H7 (cell line): Measurements from ENCODE around the gene TMEM132D. TPM values are rescaled to one million over a fixed set of nuclear protein-coding genes. Genes with fewer than 3 reads are reported as not detected.

Experiments
- DNase-seq: peaks from one replicate; pipeline ENCODE4 v3.0.0; 2012
- H3K27me3 ChIP-seq: 2 replicates; pipeline ENCODE4 v1.6.0; 2011; ENCODE audit warnings: mild to moderate bottlenecking, low read length; ENCODE audit not compliant: control insufficient read depth, insufficient read depth
- H3K36me3 ChIP-seq: replicated peaks from 2 replicates; pipeline ENCODE4 v1.5.1; 2011; ENCODE audit warnings: low read length; ENCODE audit not compliant: control insufficient read depth, insufficient read depth
- H3K4me3 ChIP-seq: 2 replicates; pipeline ENCODE4 v1.5.1; 2011; ENCODE audit warnings: low read depth, mild to moderate bottlenecking, control low read depth, low read length, moderate library complexity; ENCODE audit not compliant: insufficient read depth
- total RNA-seq: library from RNA; depleted of rRNA; stranded (reverse); fragments of >200 nt; shearing (Covaris generic); gene quantifications from 2 replicates; pipeline ENCODE4 v1.2.3, GENCODE V29; 2014

Gene TMEM132D
- total RNA-seq, 1 experiment from 2014 or later: 13.0 TPM

- DNase-seq: peak; percentile 39
- H3K4me3 ChIP-seq: no peak overlapping the region
- no peaks in the 10 kb centered on the region for H3K27me3 ChIP-seq
- no peaks in the 10 kb centered on the region for H3K36me3 ChIP-seq
Observed at GRCh38 chr12:129532707-129533499, 370.9 kb downstream of the TMEM132D start.

GRCh38 chr12:129532082-129532481 lies 371.7 kb downstream of the TMEM132D start:
- no peak overlapping the region for H3K4me3 ChIP-seq
- H3K36me3 ChIP-seq: no peaks in the 10 kb centered on the region
- no peaks in the 10 kb centered on the region for H3K27me3 ChIP-seq
- no peak for DNase-seq

- Histone ChIP-seq H3K27me3 (no peaks in the 10 kb centered on the region), H3K4me3 (no peak overlapping the region), H3K36me3 (no peaks in the 10 kb centered on the region)
- peak; percentile 50 for DNase-seq
Observed at GRCh38 chr12:129530984-129531383, 372.8 kb downstream of the TMEM132D start.

- H3K4me3 ChIP-seq: no peak overlapping the region
- no peaks in the 10 kb centered on the region for H3K27me3 ChIP-seq
- DNase-seq: no peak
Observed at GRCh38 chr12:129530517-129530916, 373.3 kb downstream of the TMEM132D start.

GRCh38 chr12:129527506-129527905 lies 376.3 kb downstream of the TMEM132D start:
- H3K4me3 ChIP-seq: no peak overlapping the region
- no peaks in the 10 kb centered on the region for H3K36me3 ChIP-seq
- H3K27me3 ChIP-seq: no peaks in the 10 kb centered on the region
- DNase-seq: no peak

More at GRCh38 chr12:129530517-129530916, 373.3 kb downstream of the TMEM132D start:
- no peaks in the 10 kb centered on the region for H3K36me3 ChIP-seq

- H3K27me3 ChIP-seq: no peaks in the 10 kb centered on the region
- no peak for DNase-seq
- H3K36me3 ChIP-seq: no peaks in the 10 kb centered on the region
- H3K4me3 ChIP-seq: no peak overlapping the region
Observed at GRCh38 chr12:129523621-129524020, 380.2 kb downstream of the TMEM132D start.

- Histone ChIP-seq H3K36me3 (no peaks in the 10 kb centered on the region), H3K27me3 (no peaks in the 10 kb centered on the region), H3K4me3 (no peak overlapping the region)
- no peak for DNase-seq
Observed at GRCh38 chr12:129520739-129521138, 383.1 kb downstream of the TMEM132D start.

- no peaks in the 10 kb centered on the region for H3K36me3 ChIP-seq
- no peak overlapping the region for H3K4me3 ChIP-seq
- H3K27me3 ChIP-seq: no peaks in the 10 kb centered on the region
- no peak for DNase-seq
Observed at GRCh38 chr12:129503802-129504201, 400.0 kb downstream of the TMEM132D start.

- no peak overlapping the region for H3K4me3 ChIP-seq
- H3K36me3 ChIP-seq: no peaks in the 10 kb centered on the region
- H3K27me3 ChIP-seq: no peaks in the 10 kb centered on the region
- DNase-seq: no peak
Observed at GRCh38 chr12:129496226-129496625, 407.6 kb downstream of the TMEM132D start.

GRCh38 chr12:129494766-129495165 lies 409.1 kb downstream of the TMEM132D start:
- Histone ChIP-seq H3K36me3 (no peaks in the 10 kb centered on the region), H3K4me3 (no peak overlapping the region), H3K27me3 (no peaks in the 10 kb centered on the region)
- no peak for DNase-seq

- Histone ChIP-seq H3K4me3 (no peak overlapping the region), H3K36me3 (no peaks in the 10 kb centered on the region), H3K27me3 (no peaks in the 10 kb centered on the region)
- no peak for DNase-seq
Observed at GRCh38 chr12:129494260-129494659, 409.6 kb downstream of the TMEM132D start.

- H3K36me3 ChIP-seq: no peaks in the 10 kb centered on the region
- H3K4me3 ChIP-seq: no peak overlapping the region
- DNase-seq: no peak
- H3K27me3 ChIP-seq: no peaks in the 10 kb centered on the region
Observed at GRCh38 chr12:129489100-129489676, 414.6 kb downstream of the TMEM132D start.

- Histone ChIP-seq H3K27me3 (no peaks in the 10 kb centered on the region), H3K4me3 (no peak overlapping the region), H3K36me3 (no peaks in the 10 kb centered on the region)
- no peak for DNase-seq
Observed at GRCh38 chr12:129486931-129487330, 416.9 kb downstream of the TMEM132D start.

GRCh38 chr12:129483111-129483893 lies 420.5 kb downstream of the TMEM132D start:
- Histone ChIP-seq H3K27me3 (no peaks in the 10 kb centered on the region), H3K4me3 (no peak overlapping the region), H3K36me3 (no peaks in the 10 kb centered on the region)
- no peak for DNase-seq

- no peaks in the 10 kb centered on the region for H3K36me3 ChIP-seq
- H3K4me3 ChIP-seq: no peak overlapping the region
- no peaks in the 10 kb centered on the region for H3K27me3 ChIP-seq
- DNase-seq: no peak
Observed at GRCh38 chr12:129481921-129482320, 421.9 kb downstream of the TMEM132D start.
